Measurements from ENCODE around the gene RALGDS.
"Not testable (repeated sequence)": the region's sequence is repeated elsewhere in the genome, so short reads cannot be mapped to it uniquely, and the experiment has no call there.

The RALGDS gene

DNA sequence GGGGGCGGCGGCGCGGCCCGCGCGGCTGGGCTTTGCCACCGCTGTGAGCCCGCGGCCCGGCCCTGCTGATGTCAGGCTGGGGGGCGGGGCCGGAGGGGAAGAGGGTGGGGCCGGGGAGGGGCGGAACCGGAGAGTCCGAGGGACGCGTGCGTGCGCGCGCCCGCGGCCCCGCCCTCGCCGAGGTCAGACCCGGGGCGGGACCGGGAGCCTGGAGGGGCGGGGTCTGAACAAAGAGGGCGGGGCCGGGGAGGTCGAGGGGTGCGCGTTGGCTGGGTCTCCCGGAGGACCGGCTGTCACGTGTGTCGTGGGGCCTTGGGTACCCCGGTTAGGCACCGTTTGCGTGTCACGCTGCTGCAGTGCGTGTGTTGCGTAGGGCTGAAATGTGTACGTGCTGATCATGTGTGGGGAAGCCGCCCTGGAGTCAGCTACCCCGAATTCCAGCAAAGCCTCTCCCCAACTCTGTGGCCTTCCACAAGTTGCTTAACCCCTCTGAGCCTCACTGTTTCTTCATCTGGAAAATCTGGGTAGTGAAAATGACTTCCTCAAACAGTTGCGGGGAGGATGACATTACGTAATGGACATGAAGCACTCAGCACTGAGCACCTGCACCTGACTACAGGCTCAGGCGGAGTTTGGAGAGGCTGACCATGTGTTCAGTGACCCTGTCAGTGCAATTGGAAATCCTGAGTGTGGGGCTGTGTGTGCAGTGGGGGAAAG lies at the start of gene RALGDS:
Gene RALGDS (minus strand): TSS at position 43 of the 717 bp plus-strand sequence. CDS start 86 bp downstream, outside the sequence.
- peak; percentile 87 to 89 for DNase-seq (ENCODE audit: low read depth in 2 of 2)

DNA sequence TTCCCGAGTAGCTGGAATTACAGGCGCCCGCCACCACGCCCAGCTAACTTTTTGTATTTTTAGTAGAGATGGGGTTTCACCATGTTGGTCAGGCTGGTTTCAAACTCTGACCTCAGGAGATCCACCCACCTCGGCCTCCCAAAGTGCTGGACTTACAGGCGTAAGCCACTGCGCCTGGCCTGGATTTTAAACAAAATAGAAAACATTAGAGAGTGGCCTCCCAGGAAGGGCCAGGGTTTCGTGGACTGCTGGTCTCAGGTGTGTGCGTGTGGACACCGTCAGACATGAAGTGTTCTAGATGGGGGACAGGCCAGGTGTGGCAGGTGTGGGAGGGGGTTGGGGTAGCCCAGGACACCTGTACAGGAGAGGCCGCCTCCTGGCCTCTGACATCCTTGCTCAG lies 49.7 kb upstream of the RALGDS start:
- DNase-seq (ENCODE audit: low read depth in 2 of 2), result no peak

DNA sequence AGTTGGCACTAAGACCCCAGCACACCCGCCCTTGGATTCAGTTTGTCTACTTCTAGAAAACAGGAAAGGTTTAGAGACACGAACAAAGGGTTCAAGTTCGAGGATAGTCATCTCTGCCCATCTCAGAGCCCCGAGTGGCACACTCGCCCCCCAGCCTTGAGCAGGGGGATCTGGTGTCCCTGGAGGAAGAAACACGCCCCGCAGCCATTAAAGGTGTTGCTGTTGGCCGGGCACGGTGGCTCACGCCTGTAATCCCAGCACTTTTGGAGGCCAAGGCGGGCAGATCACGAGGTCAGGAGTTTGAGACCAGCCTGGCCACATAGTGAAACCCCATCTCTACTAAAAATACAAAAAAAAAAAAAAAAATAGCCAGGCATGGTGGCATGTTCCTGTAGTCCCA lies 48.6 kb upstream of the RALGDS start:
- DNase-seq (ENCODE audit: low read depth in 2 of 2), result not testable (repeated sequence)

DNA sequence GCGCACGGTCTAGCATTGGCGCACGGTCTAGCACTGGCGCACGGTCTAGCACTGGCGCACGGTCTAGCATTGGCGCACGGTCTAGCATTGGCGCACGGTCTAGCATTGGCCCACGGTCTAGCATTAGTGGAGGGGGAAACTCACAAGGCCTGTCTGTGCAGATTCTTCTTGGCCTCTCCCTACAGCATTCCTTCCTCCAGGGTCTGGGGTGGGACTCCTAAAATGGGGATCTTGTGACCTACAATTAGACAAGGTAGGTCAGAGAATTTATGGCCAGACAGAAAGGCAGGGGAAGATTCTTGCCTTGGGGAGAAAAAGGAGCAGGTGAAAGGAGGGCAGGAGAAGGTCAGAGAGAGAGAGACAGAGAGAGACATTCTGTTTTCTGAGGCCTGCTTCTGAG lies 48.1 kb upstream of the RALGDS start:
- DNase-seq (ENCODE audit: low read depth in 2 of 2), result no peak

DNA sequence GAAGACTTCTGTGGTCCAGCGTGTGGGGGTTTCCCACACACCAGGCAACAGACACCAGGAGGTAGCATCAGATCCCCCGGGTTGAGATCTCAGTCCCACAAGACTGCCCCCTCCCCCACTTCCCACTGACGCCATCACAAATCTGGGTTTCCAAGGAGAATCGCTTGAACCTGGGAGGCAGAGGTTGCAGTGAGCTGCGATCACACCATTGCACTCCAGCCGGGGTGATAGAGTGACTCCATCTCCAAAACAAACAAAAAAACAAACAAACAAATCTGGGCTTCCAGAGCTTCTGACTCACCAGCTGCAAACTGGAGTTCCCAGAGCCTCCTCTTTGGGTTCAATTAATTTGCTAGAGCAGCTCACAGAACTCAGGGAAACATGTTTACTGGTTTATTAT lies 47.4 kb upstream of the RALGDS start:
- DNase-seq (ENCODE audit: low read depth in 2 of 2), result no peak

DNA sequence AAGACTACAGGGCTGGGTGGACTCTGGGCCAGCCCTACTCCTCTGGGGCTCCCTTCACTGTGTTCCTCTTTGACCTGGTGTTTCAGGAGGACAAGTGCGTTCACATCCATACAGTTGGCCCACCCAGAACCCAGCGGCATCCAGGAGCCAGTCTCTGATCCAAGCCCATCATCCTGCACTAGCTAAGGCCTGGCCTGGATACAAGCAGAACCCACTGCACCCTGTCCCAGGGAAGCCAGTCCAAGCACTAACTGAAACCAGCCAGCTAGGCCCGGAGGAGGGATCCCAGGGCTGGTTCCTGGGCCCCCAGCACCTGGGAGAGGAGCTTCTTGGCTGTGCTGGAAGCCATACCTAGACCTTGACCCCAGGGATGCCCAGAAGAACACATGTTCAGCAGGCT lies 46.7 kb upstream of the RALGDS start:
- DNase-seq (ENCODE audit: low read depth in 2 of 2), result no peak

DNA sequence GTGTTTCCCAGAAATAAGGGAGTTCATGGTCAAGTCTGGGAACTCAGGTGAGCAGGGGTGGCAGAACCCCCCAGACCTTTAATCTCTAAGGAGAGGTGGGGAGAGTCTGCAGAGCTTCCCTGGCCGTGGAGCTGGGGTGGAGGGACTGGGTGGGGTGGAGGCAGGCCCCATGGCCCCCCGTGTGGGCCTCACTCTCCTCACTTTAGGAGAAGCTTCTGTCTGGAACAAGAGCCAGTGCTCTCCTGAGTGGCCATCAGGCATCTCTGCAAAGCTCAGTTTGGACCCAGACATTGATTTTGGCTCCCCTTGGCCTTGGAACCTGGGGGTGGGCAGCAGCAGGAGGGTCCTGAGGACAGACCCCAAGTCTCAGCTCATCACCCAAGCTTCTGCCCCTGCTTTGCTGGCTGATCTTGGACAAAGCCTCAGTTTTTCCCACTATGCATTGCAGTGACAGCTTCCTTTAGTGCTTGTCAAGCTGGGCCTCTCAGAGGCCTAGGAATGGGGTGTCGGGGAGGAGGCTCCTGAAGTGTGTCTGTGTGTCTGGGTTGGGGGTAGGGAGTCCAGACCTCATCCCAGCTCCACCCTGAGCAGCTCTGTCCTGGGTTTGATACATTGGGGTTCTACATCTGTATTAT lies 46.2 kb upstream of the RALGDS start:
- DNase-seq (ENCODE audit: low read depth in 2 of 2), result no peak

DNA sequence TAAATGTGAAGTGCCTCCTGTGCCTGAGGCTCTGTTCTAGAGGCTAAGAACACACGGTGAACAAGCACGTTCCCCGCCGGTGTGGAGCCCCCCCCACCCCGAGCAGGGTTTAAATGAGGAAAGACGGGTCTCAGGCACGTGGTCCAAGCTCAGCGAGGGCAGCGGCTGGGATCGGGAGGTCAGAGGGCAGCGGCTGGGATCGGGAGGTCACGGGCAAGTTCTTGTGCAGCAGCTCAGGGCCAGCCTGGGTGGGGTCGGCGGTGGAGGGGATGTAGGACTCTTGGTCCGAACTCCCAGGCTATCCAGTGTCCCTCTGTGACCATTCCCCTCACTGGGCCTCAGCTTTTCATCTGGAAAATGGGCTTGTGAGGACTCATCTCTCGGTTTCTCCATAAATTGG lies 45.4 kb upstream of the RALGDS start:
- no peak for DNase-seq (ENCODE audit: low read depth in 2 of 2)

DNA sequence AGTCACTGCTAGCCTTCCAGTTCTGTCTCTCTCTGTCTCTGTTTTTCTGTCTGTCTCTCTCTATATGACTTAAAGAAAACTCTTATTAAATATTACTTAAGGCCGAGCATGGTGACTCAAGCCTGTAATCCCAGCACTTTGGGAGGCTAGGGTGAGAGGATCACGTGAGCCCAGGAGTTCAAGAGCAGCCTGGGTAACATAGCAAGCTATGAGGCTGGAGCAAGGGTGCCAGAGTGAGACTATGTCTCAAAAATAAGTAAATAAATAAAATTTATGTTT lies 44.4 kb upstream of the RALGDS start:
- no peak for DNase-seq (ENCODE audit: low read depth in 2 of 2)

DNA sequence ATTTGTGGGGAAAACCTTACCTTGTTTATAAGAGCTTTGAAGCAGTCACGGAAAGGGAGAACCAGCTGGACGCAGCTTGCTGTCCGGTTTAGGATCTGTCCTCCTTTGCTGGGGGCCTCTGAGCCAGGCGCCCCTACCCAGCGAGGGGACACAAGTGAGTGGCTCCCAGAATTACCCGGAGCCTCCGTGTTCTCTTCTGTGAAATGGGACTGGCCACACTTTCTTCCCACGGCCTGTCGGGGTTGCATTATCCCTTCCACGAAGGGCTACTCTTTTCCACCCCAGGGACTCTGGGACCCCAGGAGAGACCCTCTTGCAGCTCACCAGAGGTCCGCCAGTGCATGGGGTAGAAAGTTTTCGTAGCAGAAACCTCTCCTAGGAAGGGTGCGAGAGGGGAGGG lies 43.2 kb upstream of the RALGDS start:
- DNase-seq (ENCODE audit: low read depth in 2 of 2), result no peak

DNA sequence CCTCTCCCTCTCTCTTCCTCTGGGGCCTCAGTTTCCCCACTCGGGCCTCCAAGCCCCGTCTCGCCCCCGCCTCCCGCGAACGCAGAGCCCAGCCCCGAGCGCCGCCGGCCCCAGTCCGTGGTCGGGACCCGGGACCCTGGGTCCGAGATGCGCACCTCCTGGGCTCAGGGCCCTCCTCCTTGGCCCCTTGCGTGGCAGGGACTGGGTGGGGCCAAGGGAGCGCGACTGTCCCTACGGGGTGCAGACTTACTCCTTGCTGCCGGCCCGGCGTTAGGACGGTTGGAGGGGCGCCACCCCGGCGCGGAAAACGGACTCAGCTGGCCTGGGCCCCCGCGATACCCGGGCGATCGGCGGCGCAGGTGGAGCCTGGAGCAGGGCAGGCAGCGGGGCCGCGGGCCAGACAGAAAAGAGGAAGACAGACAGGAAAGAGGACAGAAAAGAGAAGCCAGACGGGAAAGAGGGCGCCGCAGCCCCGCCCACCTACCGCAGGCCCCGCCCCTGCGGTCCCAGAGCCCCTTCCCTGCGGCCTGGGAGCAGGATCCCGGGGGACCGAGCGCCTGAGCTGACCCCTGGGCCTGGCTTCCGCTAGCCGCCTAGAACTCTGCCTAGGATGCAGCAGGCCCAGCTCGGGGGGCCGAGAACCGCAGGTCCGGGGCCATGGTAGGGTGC lies 42.6 kb upstream of the RALGDS start, which contains the start of gene GBGT1:
Gene GBGT1 (minus strand): TSS at position 411 of the 669 bp plus-strand sequence. CDS start 1,502 bp downstream, outside the sequence.
- DNase-seq (ENCODE audit: low read depth in 2 of 2), result no peak

DNA sequence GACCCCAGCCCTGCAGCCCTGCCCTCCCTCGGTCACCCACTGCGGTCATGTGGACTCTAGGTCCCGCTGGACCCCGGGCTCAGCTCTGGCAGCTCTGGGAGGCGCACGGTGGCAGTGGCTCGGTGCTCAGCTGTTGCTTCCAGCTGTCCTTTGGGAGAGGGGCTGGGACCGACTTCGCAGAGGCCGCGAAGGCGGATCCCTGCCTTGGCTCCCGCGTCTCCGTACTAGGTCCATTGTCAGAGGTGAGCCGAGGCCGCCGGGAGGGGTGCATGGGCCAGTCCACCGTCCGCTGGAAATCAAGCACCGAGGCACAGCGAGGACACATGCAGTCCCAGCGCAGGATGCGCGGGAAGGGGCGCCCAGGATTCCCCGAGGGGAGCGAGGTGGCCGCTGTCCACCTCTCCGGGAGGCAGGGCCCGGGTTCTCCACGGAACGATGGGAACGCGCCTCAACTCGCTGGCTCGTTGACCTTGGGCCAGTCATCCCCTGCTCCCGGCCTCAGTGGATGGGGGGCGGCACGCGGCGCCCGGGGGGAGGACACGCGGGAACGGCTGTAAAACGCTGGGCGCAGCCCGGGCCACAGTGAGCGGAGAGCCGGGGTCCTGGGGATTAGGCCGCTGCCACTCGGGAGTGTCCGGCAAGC lies 41.9 kb upstream of the RALGDS start:
- DNase-seq (ENCODE audit: low read depth in 2 of 2), result no peak

DNA sequence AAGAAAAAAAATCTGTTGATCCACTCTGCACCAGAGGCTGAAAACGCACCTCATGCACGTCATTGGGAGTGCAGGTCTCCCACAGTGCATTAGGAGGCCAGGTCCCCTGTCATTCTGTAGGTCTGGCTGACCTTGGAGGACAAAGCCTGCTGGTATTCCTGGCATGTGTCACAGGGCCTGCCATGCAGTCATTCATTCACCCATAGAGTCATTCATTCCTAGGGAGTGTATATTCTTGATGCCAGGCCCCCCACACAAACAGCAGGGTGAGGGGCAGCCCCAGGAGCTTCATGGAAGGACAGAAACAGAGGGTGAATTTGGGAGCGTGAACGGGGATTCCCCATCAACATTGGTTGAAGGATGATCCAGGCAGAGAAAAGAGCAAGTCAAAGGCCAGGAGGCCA lies 40.5 kb upstream of the RALGDS start:
- DNase-seq (ENCODE audit: low read depth in 2 of 2), result no peak

DNA sequence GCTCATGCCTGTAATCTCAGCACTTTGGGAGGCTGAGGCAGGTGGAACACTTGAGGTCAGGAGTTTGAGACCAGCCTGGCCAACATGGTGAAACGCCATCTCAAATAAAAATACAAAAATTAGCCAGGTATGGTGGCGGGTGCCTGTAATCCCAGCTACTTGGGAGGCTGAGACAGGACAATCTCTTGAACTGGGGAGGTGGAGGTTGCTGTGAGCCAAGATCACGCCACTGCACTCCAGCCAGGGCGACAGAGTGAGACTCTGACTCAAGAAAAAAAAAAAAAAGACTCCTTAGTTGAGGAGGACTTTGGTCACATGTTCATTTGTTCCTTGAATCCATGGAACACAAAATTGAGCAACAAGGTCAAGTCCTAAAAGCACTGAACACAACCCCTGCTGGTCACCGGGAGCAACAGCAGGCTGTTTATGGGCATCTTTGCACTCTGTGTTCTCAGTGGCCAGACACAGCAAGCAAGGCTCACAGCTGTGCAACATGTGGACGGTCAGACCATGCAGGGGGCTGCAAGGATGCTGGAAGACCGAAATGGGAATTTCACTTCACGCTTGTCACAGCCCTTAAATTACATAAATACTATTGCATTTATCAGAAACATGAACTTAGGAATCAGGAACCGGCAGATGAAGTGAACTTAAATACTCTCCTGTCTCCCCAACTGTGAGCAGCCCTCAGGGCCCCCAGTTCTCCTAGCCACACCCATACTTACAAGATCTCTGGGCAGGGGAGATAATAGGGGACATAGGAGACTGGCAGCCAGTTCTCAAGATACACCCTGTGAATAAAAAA lies 39.9 kb upstream of the RALGDS start:
- no peak for DNase-seq (ENCODE audit: low read depth in 2 of 2)

DNA sequence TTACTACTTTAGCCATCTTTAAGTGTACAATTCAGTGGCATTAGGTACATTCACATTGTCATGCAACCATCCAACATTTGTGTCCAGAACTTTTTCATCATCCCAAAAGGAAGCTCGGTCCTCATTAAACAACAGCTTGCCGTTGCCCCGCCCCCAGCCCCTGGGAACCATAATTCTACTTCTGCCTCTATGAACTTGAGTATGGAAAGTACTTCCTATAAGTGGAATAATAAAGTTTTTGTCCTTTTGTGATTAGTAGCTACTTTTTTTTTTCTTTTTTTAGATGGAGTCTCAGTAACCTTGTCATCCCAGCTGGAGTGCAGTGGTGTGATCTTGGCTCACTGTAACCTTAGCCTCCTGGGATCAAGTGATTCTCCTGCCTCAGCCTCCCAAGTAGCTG lies 37.7 kb upstream of the RALGDS start:
- no peak for DNase-seq (ENCODE audit: low read depth in 2 of 2)

DNA sequence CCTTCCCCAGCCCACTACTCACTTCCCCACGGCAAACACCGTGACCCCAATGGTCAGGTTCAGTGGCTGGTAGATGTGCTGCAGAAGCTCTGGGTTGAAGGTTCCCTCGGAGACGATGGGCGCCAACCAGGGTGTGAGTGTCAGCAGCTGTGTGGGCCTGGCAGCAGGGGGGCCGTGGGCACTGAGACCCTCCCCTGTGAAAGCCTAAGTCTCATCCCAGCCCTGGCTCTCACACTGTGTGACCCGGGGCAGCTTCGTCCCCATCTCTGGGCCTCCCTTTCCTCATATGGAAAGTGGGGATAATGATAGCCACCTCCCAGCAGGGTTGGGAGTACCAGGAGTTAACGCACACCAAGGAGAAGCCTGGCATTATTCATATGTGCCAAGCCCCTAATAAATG lies 34.1 kb upstream of the RALGDS start:
- DNase-seq (ENCODE audit: low read depth in 2 of 2), result no peak

DNA sequence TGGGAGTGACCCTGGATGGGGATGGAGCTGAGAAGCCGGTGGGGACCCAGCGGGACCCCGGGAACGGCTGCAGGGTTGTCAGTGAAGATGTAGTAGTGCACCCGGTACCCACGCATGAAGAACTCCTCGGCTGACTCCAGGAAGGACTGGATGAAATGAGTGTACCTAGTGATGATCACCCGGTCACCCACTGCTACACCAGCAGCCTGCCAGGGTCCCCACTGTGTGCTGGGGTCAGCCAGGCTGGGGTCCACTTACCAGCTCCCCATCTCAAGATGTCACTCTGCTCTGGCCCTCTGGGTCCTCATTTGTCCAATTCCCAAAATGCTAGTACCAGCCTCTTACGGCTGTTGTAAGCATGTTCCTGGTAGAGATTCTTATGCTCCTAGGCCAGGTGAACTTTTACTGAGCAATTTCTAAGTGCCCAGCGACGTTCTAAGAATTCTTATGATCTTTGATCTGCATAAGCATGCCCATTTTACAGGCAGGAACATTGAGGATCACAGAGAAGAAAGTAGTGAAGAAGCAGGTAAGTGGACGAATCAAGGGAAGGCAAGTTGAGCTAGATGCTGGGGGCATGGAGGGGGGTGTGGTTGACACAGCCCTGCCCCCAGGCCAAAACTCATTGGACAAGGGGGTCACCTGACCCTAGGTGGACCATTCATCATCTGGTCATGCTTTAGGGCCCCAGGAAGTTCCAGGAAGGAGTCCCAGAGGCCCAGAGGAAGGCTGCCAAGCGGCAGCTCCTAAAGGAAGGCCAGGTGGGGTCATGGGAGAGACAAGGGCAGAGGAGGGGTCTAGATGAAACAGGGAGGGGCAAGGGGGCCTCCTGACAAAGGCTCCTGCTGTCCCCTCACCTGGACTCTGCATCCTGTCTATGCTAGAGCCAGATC lies 33.3 kb upstream of the RALGDS start:
- DNase-seq (ENCODE audit: low read depth in 2 of 2), result no peak

DNA sequence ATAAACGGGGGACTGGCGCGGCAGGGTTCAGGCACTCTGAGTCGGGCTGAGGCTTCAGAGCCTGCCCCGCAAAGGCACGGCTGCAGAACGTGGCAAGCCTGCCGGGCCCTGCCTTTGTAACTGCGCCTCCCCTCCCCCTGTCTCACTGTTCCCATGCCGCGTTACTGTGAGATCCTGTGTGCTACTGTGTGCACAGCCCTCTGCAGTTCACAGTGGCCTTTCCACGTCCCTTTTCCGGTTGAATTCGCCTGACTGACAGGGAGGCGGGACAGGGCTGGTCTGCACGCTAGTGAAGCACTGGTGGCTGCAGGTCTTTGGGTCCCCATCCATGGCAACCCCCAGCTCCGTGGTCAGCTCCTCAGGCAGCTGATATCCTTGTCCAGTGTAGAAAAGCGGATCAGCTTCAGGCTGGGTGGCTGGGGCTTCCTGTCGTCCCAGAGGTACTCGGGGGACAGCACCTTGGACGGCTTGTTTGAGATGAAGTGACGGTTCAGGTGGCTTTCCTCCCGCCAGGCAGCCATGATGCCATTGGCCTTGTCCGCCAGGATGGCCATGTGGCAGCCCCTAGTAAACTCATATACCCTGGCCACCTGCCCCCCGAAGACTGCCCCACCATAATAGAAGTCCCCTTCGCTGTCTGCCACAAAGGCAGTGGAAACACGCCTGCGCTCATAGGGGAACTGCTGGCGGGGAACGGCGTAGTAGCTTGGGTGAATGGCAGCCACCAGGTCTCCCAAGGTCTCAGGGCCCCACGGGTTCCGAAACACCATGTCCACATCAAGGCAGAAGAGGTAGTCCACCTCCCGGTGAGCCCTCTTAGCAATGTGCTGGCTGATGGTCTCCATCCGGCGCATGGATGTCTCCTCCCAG lies 32.4 kb upstream of the RALGDS start:
- no peak for DNase-seq (ENCODE audit: low read depth in 2 of 2)

DNA sequence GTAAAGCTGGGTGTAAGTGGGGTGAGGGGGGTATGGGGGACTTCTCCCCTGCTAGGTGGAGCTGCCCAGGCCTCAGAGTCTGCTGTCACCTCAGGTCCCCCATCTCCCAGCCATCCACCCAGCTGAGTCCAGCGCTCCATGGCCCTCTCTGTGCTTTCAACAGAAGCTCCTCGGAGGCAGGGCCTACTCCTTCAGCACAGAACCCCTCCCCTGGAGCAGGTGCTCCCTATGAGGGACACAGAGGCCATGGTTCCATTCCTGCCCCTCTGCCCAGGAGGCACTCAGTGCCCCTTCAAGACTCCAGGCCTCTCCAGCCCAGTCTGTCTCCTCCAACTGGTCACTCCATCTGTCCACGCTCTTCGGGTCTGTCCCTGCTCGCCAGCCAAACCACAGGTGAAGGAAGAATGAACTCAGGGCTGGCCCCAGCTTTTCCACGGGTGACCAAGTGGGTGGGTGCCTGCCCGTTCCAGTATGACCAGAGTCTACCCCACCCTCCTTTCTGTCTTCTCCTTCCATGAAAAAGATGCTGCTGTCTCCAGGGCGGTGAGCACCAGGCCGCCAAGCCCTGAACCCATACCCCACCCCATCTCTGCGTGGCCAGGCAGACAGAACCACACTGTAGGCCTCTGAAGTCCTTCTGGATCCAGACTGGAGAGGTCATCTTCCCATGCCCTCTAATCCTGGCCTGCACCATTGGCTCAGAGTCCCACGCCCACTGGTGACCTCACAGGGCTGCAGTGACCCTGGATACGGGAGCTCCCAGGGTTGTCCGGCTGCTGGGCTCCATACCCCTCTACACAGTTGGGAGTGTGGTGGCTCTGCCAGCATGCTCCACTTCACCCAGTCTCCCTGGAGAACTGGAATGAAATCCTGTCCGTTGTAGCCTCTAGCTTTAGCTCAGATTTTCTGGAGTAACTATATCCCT lies 30.8 kb upstream of the RALGDS start:
- no peak for DNase-seq (ENCODE audit: low read depth in 2 of 2)
